ENCODE measurements around the gene SND1.

The SND1 gene

GRCh38 chr7:127792528-127793342, 140.7 kb downstream of the SND1 start:
- TF ChIP-seq, protein P1, sequence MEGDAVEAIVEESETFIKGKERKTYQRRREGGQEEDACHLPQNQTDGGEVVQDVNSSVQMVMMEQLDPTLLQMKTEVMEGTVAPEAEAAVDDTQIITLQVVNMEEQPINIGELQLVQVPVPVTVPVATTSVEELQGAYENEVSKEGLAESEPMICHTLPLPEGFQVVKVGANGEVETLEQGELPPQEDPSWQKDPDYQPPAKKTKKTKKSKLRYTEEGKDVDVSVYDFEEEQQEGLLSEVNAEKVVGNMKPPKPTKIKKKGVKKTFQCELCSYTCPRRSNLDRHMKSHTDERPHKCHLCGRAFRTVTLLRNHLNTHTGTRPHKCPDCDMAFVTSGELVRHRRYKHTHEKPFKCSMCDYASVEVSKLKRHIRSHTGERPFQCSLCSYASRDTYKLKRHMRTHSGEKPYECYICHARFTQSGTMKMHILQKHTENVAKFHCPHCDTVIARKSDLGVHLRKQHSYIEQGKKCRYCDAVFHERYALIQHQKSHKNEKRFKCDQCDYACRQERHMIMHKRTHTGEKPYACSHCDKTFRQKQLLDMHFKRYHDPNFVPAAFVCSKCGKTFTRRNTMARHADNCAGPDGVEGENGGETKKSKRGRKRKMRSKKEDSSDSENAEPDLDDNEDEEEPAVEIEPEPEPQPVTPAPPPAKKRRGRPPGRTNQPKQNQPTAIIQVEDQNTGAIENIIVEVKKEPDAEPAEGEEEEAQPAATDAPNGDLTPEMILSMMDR (IDR thresholded peaks at IDR 0.05; ENCODE audit: control extremely low read depth, extremely low read depth, low read depth, missing control alignments): peak; percentile 59
- peak; percentile 22 for DNase-seq (ENCODE audit: extremely low spot score)
- POLR2A ChIA-PET: no interaction called here
- CTCF ChIA-PET: interaction anchor here (0.8 to 6.2 kb wide), 27 partner anchors 8 to 319 kb away, joined by 3 to 54 read pairs (median 4); no protein-coding TSS in a partner anchor

DNA sequence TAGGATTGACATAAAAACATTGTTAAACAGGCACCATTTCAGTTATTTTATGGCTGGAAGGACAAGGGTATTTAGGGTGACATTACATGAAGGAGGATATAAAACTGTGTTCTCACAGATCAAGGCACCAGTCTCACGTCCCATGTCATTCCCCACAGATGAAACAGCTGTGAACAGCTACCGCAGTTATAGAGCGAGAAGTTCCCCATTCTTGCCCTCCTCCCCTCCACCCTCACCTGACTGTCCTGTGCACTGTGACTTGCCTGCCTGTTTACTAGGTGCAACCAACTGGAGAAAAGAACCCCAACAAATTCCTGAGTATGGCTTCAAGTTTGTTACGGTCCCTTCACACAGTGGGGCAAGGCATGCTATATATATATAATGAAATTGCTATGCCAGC, 141.6 kb downstream of the SND1 start:
- CTCF ChIA-PET: interaction anchor here (1.0 to 6.2 kb wide), 14 partner anchors 9 to 181 kb away, joined by 3 to 54 read pairs (median 6); no protein-coding TSS in a partner anchor
- TF ChIP-seq, protein P1 (IDR thresholded peaks at IDR 0.05; ENCODE audit: control extremely low read depth, extremely low read depth, low read depth, missing control alignments): no peak
- DNase-seq (ENCODE audit: extremely low spot score): no peak
- POLR2A ChIA-PET: no interaction called here

DNA sequence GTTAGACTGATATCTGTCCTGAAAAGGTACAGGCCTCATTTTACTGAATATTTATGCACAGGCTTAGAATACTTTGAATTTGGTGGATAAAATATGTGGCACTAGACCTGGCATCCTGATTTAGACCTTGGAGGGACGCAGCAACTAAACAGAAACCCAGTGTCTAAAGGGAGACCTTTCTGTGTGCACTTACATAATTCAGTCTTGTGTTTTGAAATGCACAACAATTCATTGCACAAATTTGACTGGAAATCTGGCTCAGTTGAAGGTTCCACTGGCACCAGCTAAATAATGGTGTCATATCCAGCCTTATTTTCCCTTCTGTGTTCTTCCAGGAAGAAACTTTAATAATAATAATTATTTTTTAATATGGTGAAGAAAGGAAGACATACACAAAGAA, 142.1 kb downstream of the SND1 start:
- no peak for DNase-seq (ENCODE audit: extremely low spot score)
- TF ChIP-seq, protein P1 (IDR thresholded peaks at IDR 0.05; ENCODE audit: control extremely low read depth, extremely low read depth, low read depth, missing control alignments): no peak
- CTCF ChIA-PET: interaction anchor here (1.0 to 6.2 kb wide), 5 partner anchors 8 to 57 kb away, joined by 4 to 54 read pairs (median 6); no protein-coding TSS in a partner anchor
- POLR2A ChIA-PET: no interaction called here

DNA sequence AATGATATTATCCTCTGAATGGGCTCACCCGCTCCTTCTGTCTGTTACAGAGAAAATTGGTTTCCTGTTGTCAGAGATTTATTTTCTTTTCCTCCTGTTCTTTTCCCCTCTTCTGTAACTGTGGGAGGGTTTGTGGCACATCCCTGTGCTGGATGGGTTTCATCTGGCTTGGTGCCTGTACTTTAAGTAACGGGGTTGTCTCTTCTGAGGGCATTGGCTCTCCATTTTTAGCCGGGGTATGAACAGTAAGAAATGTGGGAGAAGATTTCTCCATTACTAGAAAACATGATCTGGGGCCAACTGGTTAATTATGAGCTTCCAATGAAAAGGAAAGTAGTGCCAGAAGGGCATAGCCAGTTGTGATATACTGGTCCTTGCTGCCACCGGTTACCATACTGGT, 142.6 kb downstream of the SND1 start:
- CTCF ChIA-PET: interaction anchor here (1.0 to 2.5 kb wide), 3 partner anchors 10 to 22 kb away, joined by 4 to 7 read pairs (median 5); no protein-coding TSS in a partner anchor
- TF ChIP-seq, protein P1 (IDR thresholded peaks at IDR 0.05; ENCODE audit: control extremely low read depth, extremely low read depth, low read depth, missing control alignments): no peak
- no peak for DNase-seq (ENCODE audit: extremely low spot score)
- POLR2A ChIA-PET: no interaction called here

GRCh38 chr7:127798023-127798422, 146.0 kb downstream of the SND1 start:
- ChIA-PET POLR2A (no interaction called here), CTCF (interaction anchor here (0.9 to 1.7 kb wide), 4 partner anchors 10 to 31 kb away, joined by 3 to 4 read pairs (median 3); no protein-coding TSS in a partner anchor)
- no peak for DNase-seq (ENCODE audit: extremely low spot score)
- TF ChIP-seq, protein P1 (IDR thresholded peaks at IDR 0.05; ENCODE audit: control extremely low read depth, extremely low read depth, low read depth, missing control alignments): no peak

GRCh38 chr7:127798769-127799372, 146.9 kb downstream of the SND1 start:
- ChIA-PET CTCF (interaction anchor here (1.4 to 7.6 kb wide), 3 partner anchors 8 to 15 kb away, joined by 3 to 54 read pairs (median 4); no protein-coding TSS in a partner anchor), POLR2A (no interaction called here)
- no peak for DNase-seq (ENCODE audit: extremely low spot score)
- TF ChIP-seq, protein P1 (IDR thresholded peaks at IDR 0.05; ENCODE audit: control extremely low read depth, extremely low read depth, low read depth, missing control alignments): no peak
